Mesenchymal stem cell (in vitro differentiated cells and primary cell): ENCODE measurements around the gene HDHD3.
A peak's percentile ranks its signal among the peaks of the same experiment; 100 is the strongest.

ENCODE experiments used
- DNase-seq: peaks from one replicate; pipeline ENCODE4 v3.0.0-alpha.2; 2013
- H2AFZ ChIP-seq: one replicate; pipeline ENCODE4 v1.6.1; 2013; ENCODE audit warnings: low read depth, mild to moderate bottlenecking, control low read depth, inconsistent platforms, low read length, moderate library complexity
- H2AK5ac ChIP-seq: 2 replicates; pipeline ENCODE4 v1.6.1; 2013; ENCODE audit warnings: low read length, moderate library complexity, mild to moderate bottlenecking, inconsistent platforms; ENCODE audit not compliant: severe bottlenecking
- H2BK120ac ChIP-seq: one replicate; pipeline ENCODE4 v1.6.1; 2013; ENCODE audit warnings: low read depth, mild to moderate bottlenecking, inconsistent platforms, low read length, moderate library complexity
- H2BK12ac ChIP-seq, 2 experiments: one replicate each; pipeline ENCODE4 v1.6.1; 2013; ENCODE audit warnings: inconsistent platforms in 2 of 2, low read length in 2 of 2, mild to moderate bottlenecking in 2 of 2, moderate library complexity in 2 of 2, control low read depth in 1 of 2
- H2BK15ac ChIP-seq: one replicate; pipeline ENCODE4 v1.6.1; 2013; ENCODE audit warnings: mild to moderate bottlenecking, low read depth, inconsistent platforms; ENCODE audit not compliant: poor library complexity, severe bottlenecking
- H2BK5ac ChIP-seq: 2 replicates; pipeline ENCODE4 v1.6.1; 2013; ENCODE audit warnings: low read depth, mild to moderate bottlenecking, low read length, control low read depth, inconsistent platforms; ENCODE audit not compliant: poor library complexity, severe bottlenecking
- H3K14ac ChIP-seq, 2 experiments: one replicate each; pipeline ENCODE4 v1.6.1; 2013; ENCODE audit warnings: inconsistent platforms in 2 of 2, low read length in 2 of 2, control low read depth in 1 of 2, mild to moderate bottlenecking in 1 of 2, moderate library complexity in 1 of 2
- H3K18ac ChIP-seq, 2 experiments: one replicate each; pipeline ENCODE4 v1.6.1; 2013; ENCODE audit warnings: inconsistent platforms in 2 of 2, low read length in 2 of 2, control low read depth in 1 of 2, low read depth in 1 of 2, mild to moderate bottlenecking in 1 of 2
- H3K23ac ChIP-seq, 2 experiments: one replicate each; pipeline ENCODE4 v1.6.1; 2013; ENCODE audit warnings: inconsistent platforms in 2 of 2, low read length in 2 of 2, mild to moderate bottlenecking in 2 of 2, moderate library complexity in 2 of 2, control low read depth in 1 of 2
- H3K27ac ChIP-seq: 2 replicates; pipeline ENCODE4 v1.5.1; 2013; ENCODE audit warnings: mild to moderate bottlenecking, moderate library complexity, low read length, control low read depth, inconsistent platforms; ENCODE audit not compliant: poor library complexity, severe bottlenecking
- H3K27me3 ChIP-seq, 2 experiments: 2 replicates each; pipeline versions ENCODE4 v1.6.1 to v1.7.0; 2013; ENCODE audit warnings: low read length in 2 of 2, mild to moderate bottlenecking in 2 of 2, moderate library complexity in 2 of 2, control low read depth in 1 of 2, inconsistent platforms in 1 of 2; ENCODE audit not compliant: control insufficient read depth in 1 of 2, insufficient read depth in 1 of 2
- H3K36me3 ChIP-seq, 2 experiments: 2 replicates each; pipeline versions ENCODE4 v1.6.1 to v1.7.0; 2013; ENCODE audit warnings: low read length in 2 of 2, control low read depth in 1 of 2, inconsistent platforms in 1 of 2, low read depth in 1 of 2, mild to moderate bottlenecking in 1 of 2; ENCODE audit not compliant: insufficient read depth in 2 of 2, control insufficient read depth in 1 of 2
- H3K4ac ChIP-seq, 2 experiments: one replicate each; pipeline ENCODE4 v1.6.1; 2013; ENCODE audit warnings: inconsistent platforms in 2 of 2, low read length in 2 of 2, mild to moderate bottlenecking in 2 of 2, moderate library complexity in 2 of 2, control low read depth in 1 of 2, low read depth in 1 of 2
- H3K4me1 ChIP-seq: 2 replicates; pipeline ENCODE4 v1.6.1; 2013; ENCODE audit warnings: low read depth, low read length, control low read depth; ENCODE audit not compliant: control insufficient read depth, insufficient read depth
- H3K4me2 ChIP-seq: 2 replicates; pipeline ENCODE4 v1.6.1; 2013; ENCODE audit warnings: low read length, mild to moderate bottlenecking, inconsistent platforms; ENCODE audit not compliant: poor library complexity, severe bottlenecking
- H3K4me3 ChIP-seq, 2 experiments: 2 replicates each; pipeline versions ENCODE4 v1.5.1 to v1.7.0; 2013; ENCODE audit warnings: low read length in 2 of 2, mild to moderate bottlenecking in 2 of 2, control low read depth in 1 of 2, low read depth in 1 of 2; ENCODE audit not compliant: insufficient read depth in 1 of 2
- H3K79me1 ChIP-seq: replicated peaks from 2 replicates; pipeline ENCODE4 v1.6.1; 2013; ENCODE audit warnings: mild to moderate bottlenecking, control low read depth, low read length, inconsistent platforms; ENCODE audit not compliant: poor library complexity, severe bottlenecking
- H3K9ac ChIP-seq: 2 replicates; pipeline ENCODE4 v1.7.0; 2013; ENCODE audit warnings: mild to moderate bottlenecking, low read length, moderate library complexity
- H3K9me3 ChIP-seq: 2 replicates; pipeline ENCODE4 v1.7.0; 2013; ENCODE audit warnings: mild to moderate bottlenecking, low read length; ENCODE audit not compliant: control insufficient read depth
- H4K8ac ChIP-seq: one replicate; pipeline ENCODE4 v1.6.1; 2013; ENCODE audit warnings: inconsistent platforms, mild to moderate bottlenecking, low read length, moderate library complexity
- H4K91ac ChIP-seq: one replicate; pipeline ENCODE4 v1.6.1; 2013; ENCODE audit warnings: mild to moderate bottlenecking, low read length, inconsistent platforms
- WGBS: methylation state at CpG from one replicate; pipeline ENCODE4 v1.1.7; 2013; ENCODE audit warnings: mixed read lengths; 5-methylcytosine and 5-hydroxymethylcytosine counted together

HDHD3 gene

DNA sequence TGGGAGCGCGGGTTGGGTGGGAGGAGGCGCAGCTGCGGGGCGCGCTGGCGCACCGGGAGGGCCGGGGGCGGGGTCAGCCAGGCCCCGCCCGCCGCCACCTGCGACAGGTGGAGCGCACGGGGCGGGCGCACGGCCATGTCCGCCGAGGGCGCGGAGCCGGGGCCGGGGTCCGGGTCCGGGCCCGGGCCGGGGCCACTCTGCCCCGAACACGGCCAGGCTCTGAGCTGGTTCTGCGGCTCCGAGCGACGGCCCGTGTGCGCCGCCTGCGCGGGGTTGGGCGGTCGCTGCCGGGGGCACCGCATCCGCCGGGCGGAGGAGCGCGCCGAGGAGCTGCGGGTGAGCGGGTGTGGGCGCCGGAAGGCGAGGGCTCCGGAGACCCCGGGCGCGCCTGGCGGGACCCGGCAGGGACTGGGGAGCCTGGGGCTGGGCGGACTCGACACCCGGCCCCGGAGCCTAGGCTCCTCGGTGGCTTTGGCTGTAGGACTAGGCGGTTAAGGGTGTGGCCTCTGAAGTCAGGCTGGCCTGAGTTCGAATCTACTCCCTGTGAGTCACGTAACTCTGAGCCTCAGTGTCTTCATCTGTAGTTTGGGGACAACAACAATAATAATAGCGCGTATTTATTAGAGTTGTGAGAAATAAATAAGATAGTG, 27.2 kb downstream of the HDHD3 start, which contains the start of gene BSPRY:
Gene BSPRY, plus strand, starts transcription at position 97 of the 650 bp plus-strand sequence. Its CDS starts 39 bp downstream, at position 136.
- Histone ChIP-seq H3K79me1 (no peaks in the 10 kb centered on the region), H3K4ac (no peak within 1 kb of the TSS), H2BK15ac (no peak within 1 kb of the TSS), H3K27ac (no peak within 1 kb of the TSS), H2AFZ (no peak within 1 kb of the TSS), H2BK120ac (peak within 1 kb of the TSS; percentile 45), H4K91ac (no peak within 1 kb of the TSS), H3K4me3 (peak within 1 kb of the TSS; percentile 48 to 69), H3K27me3 (peaks cover 47 to 68% of the 10 kb centered on the region in 2 experiments), H3K18ac (no peak within 1 kb of the TSS), H3K9me3 (no peaks in the 10 kb centered on the region), H2BK12ac (no peak within 1 kb of the TSS), H3K36me3 (no peaks in the 10 kb centered on the region), H3K4me1 (peaks cover 6% of the 10 kb centered on the region), H3K23ac (no peak within 1 kb of the TSS), H3K4me2 (peak within 1 kb of the TSS; percentile 95), H3K9ac (peak within 1 kb of the TSS; percentile 29), H3K14ac (no peak within 1 kb of the TSS), H4K8ac (peak within 1 kb of the TSS; percentile 39), H2AK5ac (no peak within 1 kb of the TSS), H2BK5ac (no peak within 1 kb of the TSS)
- no peak for DNase-seq
- WGBS, result 4% methylated on average over 56 of the region's 71 CpGs

DNA sequence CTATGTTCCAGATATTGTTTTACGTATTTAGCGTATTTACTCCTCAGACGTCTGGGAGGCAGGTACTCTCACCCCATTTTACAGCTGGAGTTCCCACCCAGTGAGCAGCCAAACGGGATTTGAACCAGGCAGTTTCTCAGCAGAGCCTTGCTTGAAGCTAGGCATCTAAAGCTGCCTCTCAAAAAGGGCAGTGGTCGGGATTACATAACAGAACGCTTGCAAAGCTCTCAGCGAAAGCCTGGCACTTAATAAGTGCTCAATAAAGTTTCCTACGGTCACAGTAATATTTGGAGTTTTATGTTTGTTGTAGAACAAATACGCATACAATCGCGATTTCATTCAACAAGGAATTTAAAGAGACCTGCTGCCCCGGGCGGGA, 27.7 kb downstream of the HDHD3 start:
- Histone ChIP-seq H2AK5ac (no peak overlapping the region), H3K23ac (no peak overlapping the region), H2BK120ac (no peak overlapping the region), H2AFZ (no peak overlapping the region), H3K27ac (no peak overlapping the region), H4K91ac (no peak overlapping the region), H3K9me3 (no peaks in the 10 kb centered on the region), H3K4me2 (peak overlapping the region; percentile 95), H3K4me3 (peak overlapping the region in 1 of 2 experiments; percentile 48), H2BK5ac (no peak overlapping the region), H2BK15ac (no peak overlapping the region), H3K36me3 (no peaks in the 10 kb centered on the region), H3K14ac (no peak overlapping the region), H4K8ac (no peak overlapping the region), H3K4me1 (peaks cover 6% of the 10 kb centered on the region), H3K18ac (no peak overlapping the region), H2BK12ac (no peak overlapping the region), H3K4ac (no peak overlapping the region), H3K27me3 (peaks cover 42 to 63% of the 10 kb centered on the region in 2 experiments), H3K79me1 (no peaks in the 10 kb centered on the region), H3K9ac (no peak overlapping the region)
- 19% methylated on average over 11 of the region's 13 CpGs for WGBS
- DNase-seq, result no peak

DNA sequence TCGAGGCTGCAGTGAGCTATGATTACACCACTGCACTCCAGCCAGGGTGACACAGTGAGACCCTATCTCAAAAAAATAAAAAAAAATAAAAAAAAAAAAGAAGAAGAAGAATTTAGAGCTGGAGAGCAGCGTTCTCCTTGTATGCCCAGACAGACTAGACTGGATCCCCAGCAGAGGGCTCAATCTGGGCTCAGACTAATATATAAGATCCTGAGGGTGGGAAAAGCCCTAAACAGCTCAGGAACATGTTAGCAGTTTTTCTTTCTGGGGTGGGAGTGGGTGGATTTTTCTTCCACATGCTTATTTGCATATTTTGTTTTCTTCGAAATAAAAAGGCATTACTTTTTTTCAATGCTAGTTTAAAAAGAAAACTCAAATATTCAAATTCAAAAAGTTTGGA, 28.3 kb downstream of the HDHD3 start:
- H3K27me3 ChIP-seq, result peaks cover 37 to 59% of the 10 kb centered on the region in 2 experiments
- DNase-seq, result no peak
- H3K4me2 ChIP-seq, result no peak overlapping the region
- H3K9ac ChIP-seq, result no peak overlapping the region
- no peak overlapping the region for H2BK5ac ChIP-seq
- no peaks in the 10 kb centered on the region for H3K36me3 ChIP-seq
- H3K9me3 ChIP-seq, result no peaks in the 10 kb centered on the region
- H3K4ac ChIP-seq, result no peak overlapping the region
- no peak overlapping the region for H3K4me3 ChIP-seq
- no peak overlapping the region for H4K91ac ChIP-seq
- H4K8ac ChIP-seq, result no peak overlapping the region
- no peak overlapping the region for H2BK120ac ChIP-seq
- H2AFZ ChIP-seq, result no peak overlapping the region
- H3K4me1 ChIP-seq, result peaks cover 6% of the 10 kb centered on the region
- no peaks in the 10 kb centered on the region for H3K79me1 ChIP-seq
- no peak overlapping the region for H3K27ac ChIP-seq
- no peak overlapping the region for H2BK12ac ChIP-seq
- H3K14ac ChIP-seq, result no peak overlapping the region
- H3K18ac ChIP-seq, result no peak overlapping the region
- no peak overlapping the region for H2BK15ac ChIP-seq
- H2AK5ac ChIP-seq, result no peak overlapping the region
- no peak overlapping the region for H3K23ac ChIP-seq
- 97% methylated on average over 2 of the region's 3 CpGs for WGBS

DNA sequence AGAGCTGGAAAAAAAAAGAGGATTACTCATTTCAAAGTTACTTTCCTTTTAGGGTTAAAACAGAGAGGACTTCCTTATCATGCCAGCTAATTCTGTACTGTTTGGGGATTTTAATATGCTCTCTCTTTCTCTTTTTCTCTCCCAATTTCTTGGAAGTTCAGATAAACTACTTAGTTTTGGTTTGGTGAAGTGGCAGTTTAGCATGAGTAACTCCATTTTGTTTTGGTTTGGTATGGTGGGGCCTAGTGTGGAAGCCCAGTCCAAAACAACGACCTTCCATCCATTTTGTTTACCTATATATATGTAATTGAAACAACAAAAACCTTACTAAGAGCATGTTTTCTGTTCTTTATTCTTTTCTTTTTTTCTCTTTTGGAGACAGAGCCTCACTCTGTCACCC, 31.1 kb downstream of the HDHD3 start:
- no peak overlapping the region for H2BK12ac ChIP-seq

More for the DNA sequence above, 31.1 kb downstream of the HDHD3 start:
- Histone ChIP-seq H3K4me1 (peaks cover 6% of the 10 kb centered on the region), H3K27me3 (peaks cover 14 to 36% of the 10 kb centered on the region in 2 experiments), H2AFZ (no peak overlapping the region), H3K9me3 (no peaks in the 10 kb centered on the region), H3K14ac (no peak overlapping the region), H3K4me3 (no peak overlapping the region), H3K9ac (no peak overlapping the region), H3K36me3 (no peaks in the 10 kb centered on the region), H2BK5ac (no peak overlapping the region), H3K18ac (no peak overlapping the region), H2AK5ac (no peak overlapping the region), H3K79me1 (no peaks in the 10 kb centered on the region), H3K23ac (no peak overlapping the region), H3K4ac (no peak overlapping the region), H4K8ac (no peak overlapping the region), H2BK15ac (no peak overlapping the region), H2BK120ac (no peak overlapping the region), H4K91ac (no peak overlapping the region), H3K4me2 (no peak overlapping the region), H3K27ac (no peak overlapping the region)
- no peak for DNase-seq
- no CpG with 5 or more reads among the region's 1 CpG for WGBS
